ENCODE data around the gene ANKRD44. TPM values are rescaled to one million over a fixed set of nuclear protein-coding genes. Genes with fewer than 3 reads are reported as not detected.

ANKRD44 gene
- total RNA-seq, 2 donors from 2014 or later, result 57.8 to 93.4 TPM

DNA sequence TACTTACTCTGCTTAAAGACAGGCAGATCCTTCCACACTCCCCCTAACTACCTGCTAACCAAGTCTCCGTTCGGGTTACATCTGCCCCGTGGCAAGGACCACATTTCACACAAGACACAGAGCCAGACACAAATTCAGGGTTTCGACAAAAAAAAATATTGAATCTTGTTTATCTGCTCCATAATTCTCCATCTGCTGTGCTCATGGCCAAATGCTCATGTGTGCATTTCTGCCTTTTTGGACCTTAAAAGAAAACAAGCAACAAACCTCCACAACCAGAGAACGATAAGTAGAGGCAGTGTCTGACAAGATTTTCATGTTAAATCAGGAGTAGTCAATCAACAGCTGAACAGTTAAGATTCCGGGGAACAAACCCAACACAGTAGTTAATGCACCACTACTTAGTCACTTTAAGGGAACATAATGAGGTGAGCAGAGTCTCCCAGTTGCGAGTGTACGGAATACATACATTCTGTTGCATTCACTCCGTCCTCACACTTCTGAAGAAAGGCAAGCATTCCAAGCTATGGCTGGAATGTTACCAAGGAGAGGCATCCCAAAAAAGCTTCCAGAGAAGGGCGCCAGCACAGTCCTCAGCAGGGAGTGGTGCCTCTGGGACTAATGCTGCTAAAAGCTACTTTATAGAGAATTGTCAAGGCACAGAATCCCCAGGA is 121.0 kb downstream of the ANKRD44 start:
- no peak overlapping the region for H3K27ac ChIP-seq
- H3K4me1 ChIP-seq (ENCODE audit: control insufficient read depth in 1 of 2, low read depth in 2 of 2), result peaks cover 2 to 27% of the 10 kb centered on the region in 2 donors
- TF ChIP-seq, protein P1, sequence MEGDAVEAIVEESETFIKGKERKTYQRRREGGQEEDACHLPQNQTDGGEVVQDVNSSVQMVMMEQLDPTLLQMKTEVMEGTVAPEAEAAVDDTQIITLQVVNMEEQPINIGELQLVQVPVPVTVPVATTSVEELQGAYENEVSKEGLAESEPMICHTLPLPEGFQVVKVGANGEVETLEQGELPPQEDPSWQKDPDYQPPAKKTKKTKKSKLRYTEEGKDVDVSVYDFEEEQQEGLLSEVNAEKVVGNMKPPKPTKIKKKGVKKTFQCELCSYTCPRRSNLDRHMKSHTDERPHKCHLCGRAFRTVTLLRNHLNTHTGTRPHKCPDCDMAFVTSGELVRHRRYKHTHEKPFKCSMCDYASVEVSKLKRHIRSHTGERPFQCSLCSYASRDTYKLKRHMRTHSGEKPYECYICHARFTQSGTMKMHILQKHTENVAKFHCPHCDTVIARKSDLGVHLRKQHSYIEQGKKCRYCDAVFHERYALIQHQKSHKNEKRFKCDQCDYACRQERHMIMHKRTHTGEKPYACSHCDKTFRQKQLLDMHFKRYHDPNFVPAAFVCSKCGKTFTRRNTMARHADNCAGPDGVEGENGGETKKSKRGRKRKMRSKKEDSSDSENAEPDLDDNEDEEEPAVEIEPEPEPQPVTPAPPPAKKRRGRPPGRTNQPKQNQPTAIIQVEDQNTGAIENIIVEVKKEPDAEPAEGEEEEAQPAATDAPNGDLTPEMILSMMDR (IDR thresholded peaks at IDR 0.05), result no peak
- H3K9me3 ChIP-seq, result no peaks in the 10 kb centered on the region
- no peaks in the 10 kb centered on the region for H3K27me3 ChIP-seq (replicated peaks; ENCODE audit: insufficient read depth)
- no peak overlapping the region for H3K4me3 ChIP-seq
- no peak for ATAC-seq (ENCODE audit: insufficient number of reproducible peaks, low FRiP score, low read depth)
- H3K36me3 ChIP-seq, result no peaks in the 10 kb centered on the region
- no peak for DNase-seq (ENCODE audit: low spot score)

DNA sequence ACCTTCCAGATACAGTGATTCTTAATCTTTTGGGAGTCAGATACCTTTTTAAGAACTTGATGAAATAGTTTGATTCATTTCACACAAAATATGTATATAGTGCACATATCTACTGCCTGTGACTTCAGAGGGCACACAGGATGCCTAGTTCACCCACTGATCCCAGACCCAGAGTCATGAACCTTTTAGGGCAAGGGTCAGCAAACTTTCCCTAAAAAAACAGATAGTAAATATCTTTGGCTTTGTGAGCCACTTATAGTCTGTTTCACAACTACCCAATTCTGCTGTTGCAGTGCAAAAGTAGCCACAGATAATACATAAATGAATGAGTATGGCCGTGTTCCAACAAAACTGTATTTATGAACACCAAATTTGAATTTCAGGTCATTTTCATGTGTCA is 124.9 kb downstream of the ANKRD44 start:
- TF ChIP-seq, protein P1 (IDR thresholded peaks at IDR 0.05), result no peak
- peaks cover 4 to 29% of the 10 kb centered on the region in 2 donors for H3K4me1 ChIP-seq (ENCODE audit: control insufficient read depth in 1 of 2, low read depth in 2 of 2)
- ATAC-seq (ENCODE audit: insufficient number of reproducible peaks, low FRiP score, low read depth) (no peak), DNase-seq (ENCODE audit: low spot score) (no peak)
- no peaks in the 10 kb centered on the region for H3K9me3 ChIP-seq
- H3K27ac ChIP-seq, result peak overlapping the region in 1 of 2 donors; percentile 73
- H3K36me3 ChIP-seq, result no peaks in the 10 kb centered on the region
- no peaks in the 10 kb centered on the region for H3K27me3 ChIP-seq (replicated peaks; ENCODE audit: insufficient read depth)
- H3K4me3 ChIP-seq, result no peak overlapping the region

DNA sequence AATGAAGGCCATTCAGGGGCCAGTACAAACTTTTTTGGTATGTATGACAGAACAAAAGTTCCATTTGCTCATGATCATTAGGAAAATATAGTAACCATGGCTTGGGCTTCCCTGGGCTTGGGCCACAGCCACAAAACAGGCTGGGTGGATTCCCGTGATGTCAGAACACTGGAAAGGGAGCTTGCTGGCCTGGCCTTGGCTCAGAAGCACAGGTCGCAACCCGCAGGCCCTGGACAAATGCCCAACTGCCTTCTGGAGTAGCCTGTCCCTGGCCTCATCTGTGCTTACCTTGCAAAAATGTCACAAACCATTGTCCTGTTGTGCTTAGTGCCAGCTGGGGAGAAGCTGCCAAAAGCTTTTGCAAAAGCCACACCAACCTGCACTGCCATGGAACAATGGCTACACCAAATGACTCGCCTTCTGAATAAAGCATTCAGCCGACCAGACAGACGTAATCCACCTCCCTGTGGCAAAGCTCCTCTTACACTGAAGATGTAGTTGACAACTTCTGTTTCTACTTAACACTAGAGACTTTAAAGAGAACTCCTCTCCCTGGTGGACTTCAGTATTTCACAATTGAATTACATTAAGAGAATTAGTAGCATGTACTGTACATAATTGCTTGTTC is 125.5 kb downstream of the ANKRD44 start:
- H3K27me3 ChIP-seq (replicated peaks; ENCODE audit: insufficient read depth), result no peaks in the 10 kb centered on the region
- ATAC-seq (ENCODE audit: insufficient number of reproducible peaks, low FRiP score, low read depth) (peak; percentile 94), DNase-seq (ENCODE audit: low spot score) (peak; percentile 45)
- H3K9me3 ChIP-seq, result no peaks in the 10 kb centered on the region
- TF ChIP-seq, protein P1 (IDR thresholded peaks at IDR 0.05), result no peak
- peaks cover 6 to 33% of the 10 kb centered on the region in 2 donors for H3K4me1 ChIP-seq (ENCODE audit: control insufficient read depth in 1 of 2, low read depth in 2 of 2)
- no peaks in the 10 kb centered on the region for H3K36me3 ChIP-seq
- H3K27ac ChIP-seq, result peak overlapping the region; percentile 52 to 73
- H3K4me3 ChIP-seq, result no peak overlapping the region

DNA sequence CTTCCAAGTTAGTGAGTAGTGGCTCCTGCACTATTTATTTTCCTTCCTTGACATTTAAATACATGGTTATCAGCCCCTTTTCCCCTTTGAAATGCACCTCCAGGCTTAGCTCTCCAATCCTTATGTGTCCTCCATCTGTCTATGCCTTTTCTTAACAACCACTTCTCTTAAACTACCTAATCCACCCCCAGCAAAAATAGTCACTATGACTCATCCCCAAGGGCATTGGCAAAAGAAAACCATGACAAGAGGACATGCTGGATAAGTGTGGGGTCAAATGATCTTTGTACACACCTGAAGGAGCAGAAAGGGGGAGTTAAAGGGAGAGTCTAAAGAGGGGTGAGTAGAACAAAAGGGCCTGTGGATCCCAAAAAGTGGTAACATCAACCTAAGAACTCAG is 127.2 kb downstream of the ANKRD44 start:
- no peak for DNase-seq (ENCODE audit: low spot score)
- H3K36me3 ChIP-seq, result no peaks in the 10 kb centered on the region
- ATAC-seq (ENCODE audit: insufficient number of reproducible peaks, low FRiP score, low read depth), result no peak
- H3K27me3 ChIP-seq (replicated peaks; ENCODE audit: insufficient read depth), result no peaks in the 10 kb centered on the region
- no peak overlapping the region for H3K4me3 ChIP-seq
- TF ChIP-seq, protein P1 (IDR thresholded peaks at IDR 0.05), result no peak
- H3K9me3 ChIP-seq, result no peaks in the 10 kb centered on the region
- peaks cover 13 to 43% of the 10 kb centered on the region in 2 donors for H3K4me1 ChIP-seq (ENCODE audit: control insufficient read depth in 1 of 2, low read depth in 2 of 2)
- peak overlapping the region in 1 of 2 donors; percentile 73 for H3K27ac ChIP-seq

DNA sequence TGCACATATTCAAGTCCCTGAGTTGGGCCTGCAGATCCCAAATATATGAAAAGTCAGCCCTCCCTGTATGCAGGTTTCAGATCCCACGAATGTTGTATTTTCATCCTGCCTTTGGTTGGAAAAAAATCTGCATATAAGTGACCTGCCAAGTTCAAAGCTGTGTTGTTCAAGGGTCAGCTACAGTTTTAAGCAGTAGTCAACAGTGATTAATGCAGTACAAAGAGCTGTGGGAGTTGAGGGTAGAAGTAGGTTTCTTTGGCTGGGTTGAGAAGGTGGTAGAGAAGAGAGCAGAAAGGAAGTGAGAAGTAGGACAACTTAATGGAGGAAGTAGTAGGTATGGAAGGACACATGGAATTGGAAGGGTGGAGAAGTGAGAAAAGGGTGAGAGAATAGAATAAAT is 127.9 kb downstream of the ANKRD44 start:
- H3K9me3 ChIP-seq, result no peaks in the 10 kb centered on the region
- ATAC-seq (ENCODE audit: insufficient number of reproducible peaks, low FRiP score, low read depth), result no peak
- H3K27me3 ChIP-seq (replicated peaks; ENCODE audit: insufficient read depth), result no peaks in the 10 kb centered on the region
- DNase-seq (ENCODE audit: low spot score), result no peak
- H3K4me1 ChIP-seq (ENCODE audit: control insufficient read depth in 1 of 2, low read depth in 2 of 2), result peaks cover 13 to 43% of the 10 kb centered on the region in 2 donors
- TF ChIP-seq, protein P1 (IDR thresholded peaks at IDR 0.05), result no peak
- H3K4me3 ChIP-seq, result no peak overlapping the region
- no peak overlapping the region for H3K27ac ChIP-seq
- H3K36me3 ChIP-seq, result no peaks in the 10 kb centered on the region
